Stimulated activated CD4-positive, alpha-beta T cell treated with anti-CD3 and anti-CD28 coated beads, TNF-alpha, amount 100 ng/mL, for 24 hours (primary cell): ENCODE data around the gene LRAT.
A peak's percentile ranks its signal among the peaks of the same experiment; 100 is the strongest.
"Not testable (repeated sequence)": the region's sequence is repeated elsewhere in the genome, so short reads cannot be mapped to it uniquely, and the experiment has no call there.

ENCODE experiments used
- DNase-seq, 3 experiments: peaks; one replicate each; pipeline ENCODE4 v3.0.0-alpha.2; 2020; ENCODE audit warnings: low read depth in 3 of 3

LRAT gene

DNA sequence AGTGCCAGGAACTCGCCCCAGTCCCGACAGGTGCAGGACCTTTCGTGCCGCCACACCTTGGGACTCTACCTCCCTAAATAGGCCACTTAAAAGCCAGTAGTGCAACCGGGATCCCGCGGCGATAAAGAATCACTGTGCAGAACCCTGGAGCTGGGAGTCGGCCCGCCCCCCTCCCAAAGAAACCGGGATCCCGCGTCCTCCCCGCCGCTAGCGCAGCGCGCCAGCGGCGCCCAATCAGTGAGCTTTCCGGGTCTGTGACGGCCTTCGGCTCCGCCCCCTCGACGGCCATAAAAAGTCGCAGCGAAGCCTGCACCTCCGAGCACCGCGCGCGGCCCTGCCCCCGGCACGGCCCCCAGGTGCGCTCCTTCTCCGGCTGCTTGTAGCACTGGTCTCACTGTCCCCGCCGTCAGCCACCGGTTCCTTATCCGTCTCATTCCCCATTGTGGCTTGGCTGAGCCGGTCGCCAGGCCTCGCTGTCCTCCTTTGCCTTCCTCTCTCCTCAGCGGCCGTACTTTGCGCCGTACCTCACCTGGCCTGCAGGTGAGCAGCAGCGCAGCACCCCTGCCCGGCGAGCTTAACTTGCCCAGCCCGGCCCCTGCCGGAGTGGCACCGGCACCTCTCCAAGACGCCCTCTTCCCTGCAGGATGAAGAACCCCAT, at the start of gene LRAT:
Gene LRAT (plus strand): TSS at position 318 of the 658 bp plus-strand sequence. CDS start 327 bp downstream, at position 645.
- DNase-seq = peak in 1 of 3 experiments; percentile 32

DNA sequence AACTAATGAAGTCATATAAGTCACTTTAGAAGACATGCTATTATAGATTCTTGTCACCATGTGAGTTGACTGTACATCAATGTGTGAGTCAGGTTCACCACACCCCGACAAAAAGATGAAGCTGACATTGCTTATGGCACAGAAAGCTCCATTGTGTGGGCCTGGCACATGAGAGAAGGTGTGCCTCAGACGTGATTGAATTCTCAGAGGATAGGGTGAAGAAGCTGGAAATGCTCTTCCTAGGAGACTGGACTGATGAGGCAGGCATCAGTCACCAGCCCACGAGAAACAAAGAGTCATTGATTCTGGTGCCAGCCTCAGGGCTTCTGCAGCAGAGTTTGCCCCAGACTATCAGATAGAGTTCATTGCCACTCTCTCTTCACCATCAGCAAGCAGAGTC, 35.9 kb upstream of the LRAT start:
- no peak for DNase-seq

DNA sequence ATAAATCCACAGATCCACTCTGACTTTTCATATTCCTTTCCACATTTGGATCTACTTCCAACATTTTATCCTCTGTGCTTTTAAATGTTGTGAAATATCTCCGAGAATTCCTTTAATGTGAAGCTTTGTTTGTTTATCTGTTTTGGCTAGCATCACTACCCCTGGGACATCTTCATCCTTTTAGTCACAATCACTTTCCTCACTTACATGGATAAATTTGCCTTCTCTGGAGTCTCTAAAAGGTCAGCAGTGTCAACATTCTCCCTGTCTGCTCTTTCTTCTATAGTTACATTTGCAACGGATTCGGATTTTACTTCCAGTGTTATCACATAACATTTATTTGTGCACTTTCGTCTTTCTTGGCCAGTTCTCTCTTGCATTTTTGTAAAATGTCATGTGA, 34.2 kb upstream of the LRAT start:
- no peak for DNase-seq

DNA sequence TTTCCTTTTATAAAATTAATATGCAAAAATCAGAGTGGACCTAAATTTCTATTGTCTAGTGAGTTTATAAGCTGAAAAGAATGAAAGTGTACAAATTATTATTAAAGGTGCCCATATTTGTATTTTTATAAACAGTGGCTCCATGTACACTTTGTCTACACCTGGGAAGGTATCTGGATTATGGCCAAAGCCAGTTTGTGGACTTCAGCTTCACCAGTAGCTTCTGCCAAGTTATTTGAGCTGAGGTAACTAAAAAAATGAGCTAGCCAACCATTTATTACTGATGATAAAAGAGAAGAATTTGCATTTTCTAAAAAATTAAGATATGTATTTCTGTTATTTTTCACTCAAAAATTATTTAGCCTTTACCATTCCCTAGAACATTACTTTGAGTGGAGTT, 32.3 kb upstream of the LRAT start:
- no peak for DNase-seq

DNA sequence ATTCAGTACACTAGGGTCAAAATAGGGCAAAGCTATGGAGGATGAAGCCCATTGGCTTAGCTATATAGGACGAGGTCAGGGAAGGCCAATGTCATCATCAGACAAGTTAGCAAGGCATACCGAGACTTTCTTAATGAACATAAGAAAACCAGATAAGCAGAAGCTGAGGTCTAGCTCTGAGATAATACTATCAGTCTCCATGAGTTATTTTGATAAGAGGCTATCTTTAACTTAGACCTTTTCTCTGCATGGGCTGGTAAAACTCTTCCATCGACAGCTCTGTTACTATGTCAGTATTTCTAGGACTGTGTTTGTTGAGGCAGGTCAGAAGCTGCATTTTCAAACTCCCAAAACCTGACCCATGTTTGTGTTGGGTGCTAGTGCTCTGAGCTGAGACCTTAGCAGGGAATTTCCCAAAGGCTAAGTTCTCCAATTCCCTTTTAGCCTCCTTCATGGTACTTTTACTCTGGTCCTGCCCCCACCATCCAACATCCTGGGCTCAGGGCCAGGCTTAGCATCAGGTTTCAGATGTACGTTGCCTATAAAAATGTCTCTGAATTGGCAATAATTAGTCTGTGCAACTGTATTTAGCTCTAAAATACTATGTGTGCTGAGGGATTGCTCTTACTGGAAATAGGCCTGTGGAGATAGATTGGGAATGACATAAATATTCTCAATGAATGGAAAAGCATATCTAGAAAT, 29.3 kb upstream of the LRAT start:
- DNase-seq = no peak

DNA sequence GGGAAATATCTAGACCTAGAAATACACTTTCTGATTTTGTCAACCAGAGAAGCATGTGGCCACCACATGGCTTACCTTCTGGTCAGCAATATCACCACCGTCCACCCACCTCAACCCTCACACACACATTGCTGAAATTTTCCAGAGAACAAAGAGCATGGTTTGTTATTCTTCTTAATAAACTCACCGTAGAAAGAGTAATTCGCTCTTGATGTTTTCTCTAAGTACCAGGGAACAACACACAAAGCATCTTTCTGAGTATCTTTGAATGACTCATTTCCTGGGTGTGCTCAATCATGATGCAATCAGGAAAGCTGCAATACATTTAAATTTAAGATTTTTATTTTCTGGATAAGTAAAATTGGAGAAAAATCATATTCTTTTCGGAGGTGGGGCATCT, 24.7 kb upstream of the LRAT start:
- no peak for DNase-seq

DNA sequence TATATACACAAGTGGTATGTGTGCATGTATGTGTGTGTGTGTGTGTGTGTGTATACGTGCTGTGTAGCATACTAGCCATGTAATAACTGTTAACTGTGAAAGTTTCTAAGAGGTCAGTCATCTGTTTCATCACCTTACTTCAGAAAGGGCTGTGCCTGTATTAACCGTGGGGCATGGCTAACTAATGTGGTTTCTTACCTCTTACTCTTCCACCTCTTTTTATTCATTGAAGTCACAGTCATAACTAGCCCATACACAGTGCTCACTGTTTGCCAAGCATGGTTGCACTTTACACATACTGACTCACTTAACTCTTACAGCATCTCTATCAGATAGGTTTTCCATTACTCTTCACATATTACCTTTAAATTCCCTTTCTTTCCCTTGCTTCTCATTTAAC, 23.7 kb upstream of the LRAT start:
- no peak for DNase-seq

DNA sequence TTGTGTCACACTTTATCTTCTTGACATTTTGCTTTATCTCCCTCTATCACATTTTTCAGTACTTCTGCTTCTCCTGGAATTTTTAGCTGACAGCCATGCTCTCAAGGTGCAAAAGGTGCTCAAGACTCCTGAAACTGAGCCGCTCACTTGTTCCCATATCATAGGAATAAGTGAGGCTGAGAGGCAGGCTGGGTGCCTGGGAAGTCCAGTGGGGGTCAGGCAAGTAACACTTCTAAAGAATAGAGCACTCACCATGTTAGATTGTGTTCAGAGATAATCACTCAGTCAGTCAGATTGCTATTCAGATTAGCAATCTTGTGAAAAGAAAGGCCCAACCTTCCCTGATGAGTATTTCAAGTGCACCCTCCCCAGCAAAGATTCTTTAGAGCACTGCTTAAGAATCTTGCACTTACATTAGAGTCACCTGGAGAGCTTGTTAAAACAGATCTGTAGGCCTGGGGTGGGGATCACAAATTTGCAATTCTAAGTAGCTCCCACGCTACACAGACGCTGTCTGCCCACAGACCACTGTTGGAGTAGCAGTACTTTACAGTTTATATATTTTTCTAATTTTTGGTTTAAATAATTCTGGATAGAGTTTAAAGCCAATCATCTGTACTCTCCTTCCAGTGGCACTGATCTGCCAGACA, 23.1 kb upstream of the LRAT start:
- no peak for DNase-seq

DNA sequence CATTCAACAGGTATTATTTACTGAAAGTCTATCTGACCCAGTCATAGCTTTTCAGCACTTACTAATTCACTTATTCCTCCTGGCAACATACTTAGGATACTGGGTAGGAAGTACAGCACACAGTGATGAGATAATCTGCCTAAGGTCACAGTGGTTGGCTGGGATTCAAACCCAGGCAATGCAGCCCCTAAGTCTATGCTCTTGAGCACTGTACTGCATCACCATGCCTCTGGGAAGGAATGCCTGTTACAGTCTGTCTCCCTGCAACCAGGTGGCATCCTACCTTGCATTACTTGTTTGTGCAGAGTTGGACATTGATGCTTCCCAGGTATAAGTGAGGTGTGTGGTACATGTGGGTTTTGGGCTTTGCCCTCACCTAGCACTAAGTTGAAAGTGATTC, 21.5 kb upstream of the LRAT start:
- DNase-seq = no peak

DNA sequence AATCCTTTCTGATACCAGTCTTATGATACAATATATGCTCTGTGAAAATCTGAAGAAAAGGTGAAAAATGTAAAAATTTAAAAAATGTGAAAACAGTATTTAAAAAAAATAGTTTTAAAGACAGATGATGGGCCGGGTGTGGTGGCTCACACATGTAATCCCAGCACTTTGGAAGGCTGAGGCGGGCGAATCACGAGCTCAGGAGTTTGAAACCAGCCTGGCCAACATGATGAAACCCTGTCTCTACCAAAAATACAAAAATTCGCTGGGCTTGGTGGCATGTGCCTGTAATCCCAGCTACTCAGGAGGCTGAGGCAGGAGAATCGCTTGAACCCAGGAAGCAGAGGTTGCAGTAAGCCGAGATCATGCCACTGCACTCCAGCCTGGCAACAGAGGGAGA, 20.2 kb upstream of the LRAT start:
- DNase-seq = not testable (repeated sequence)

DNA sequence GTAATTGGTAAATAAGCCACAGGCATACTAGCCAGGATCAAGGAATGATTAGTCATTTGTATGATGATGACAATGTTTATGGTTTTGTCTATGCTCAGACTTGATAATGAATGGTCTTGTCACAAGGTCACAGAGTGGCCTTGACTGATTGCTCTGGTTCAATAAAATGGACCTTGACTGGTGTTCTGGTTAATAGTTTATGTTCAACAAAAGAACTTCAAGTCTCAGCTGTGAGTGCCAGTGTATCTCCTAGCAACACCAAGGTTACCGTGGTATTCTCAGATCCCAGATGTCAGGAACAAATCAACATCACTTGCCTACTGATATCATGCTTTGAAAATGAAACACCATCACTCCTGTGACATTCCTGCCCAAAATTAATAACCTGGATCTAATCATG, 16.3 kb upstream of the LRAT start:
- DNase-seq = no peak

DNA sequence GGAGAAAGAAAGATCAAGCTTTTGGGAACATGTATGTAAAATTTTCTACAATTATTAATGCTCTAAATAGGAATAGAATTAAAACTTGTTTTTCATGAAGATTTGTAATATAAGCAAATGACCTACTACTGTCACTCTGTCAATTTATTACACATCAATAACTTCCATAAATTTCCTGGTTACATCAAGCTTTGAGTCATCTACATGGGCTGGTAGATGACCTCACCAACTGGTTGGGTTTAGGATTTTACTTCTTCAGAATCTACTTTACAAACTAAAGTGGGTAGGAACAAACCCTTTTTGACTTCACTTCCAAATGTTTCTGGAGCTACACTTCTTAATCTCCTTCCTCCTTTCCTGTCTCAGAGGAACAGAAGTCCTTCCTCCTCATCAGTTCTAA, 12.0 kb upstream of the LRAT start:
- DNase-seq = no peak

DNA sequence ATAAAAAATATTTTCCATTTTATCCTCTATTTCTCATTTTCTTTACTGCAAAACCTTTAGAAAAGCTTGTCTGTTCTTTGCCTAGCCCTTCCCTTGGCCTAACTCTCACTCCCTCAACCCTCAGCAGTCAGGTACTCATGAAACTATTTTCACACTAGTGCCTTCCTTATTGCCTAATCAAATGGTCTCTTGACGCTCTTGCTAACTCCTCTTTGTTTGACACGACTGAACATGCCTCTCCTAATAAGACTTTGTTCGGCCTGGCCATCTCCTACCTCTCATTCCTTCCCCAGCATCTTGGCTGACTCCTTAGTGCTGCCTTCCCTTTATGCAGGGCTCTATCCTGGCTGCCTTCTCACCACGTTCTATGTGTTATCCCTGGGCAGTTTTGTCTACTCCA, 11.1 kb upstream of the LRAT start:
- no peak for DNase-seq

DNA sequence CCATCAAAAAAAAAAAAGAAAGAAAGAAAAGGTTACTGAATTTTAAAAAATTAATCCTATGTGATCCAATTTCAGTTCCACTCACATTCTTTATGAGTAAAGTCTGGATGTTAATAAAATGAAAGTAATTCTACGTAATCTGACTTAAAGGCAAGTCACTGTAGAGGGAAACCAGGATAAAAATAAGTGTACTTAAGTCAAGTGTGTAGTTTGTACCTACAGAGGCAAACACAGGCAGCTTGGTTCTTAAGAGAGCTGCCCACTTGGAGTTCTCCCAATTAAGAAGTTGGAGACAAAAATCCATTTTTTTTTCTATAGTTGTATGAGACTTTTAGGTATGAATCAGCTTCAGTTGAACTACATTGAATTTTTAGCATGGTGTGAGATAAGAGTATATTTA, 7.0 kb upstream of the LRAT start:
- DNase-seq = no peak

DNA sequence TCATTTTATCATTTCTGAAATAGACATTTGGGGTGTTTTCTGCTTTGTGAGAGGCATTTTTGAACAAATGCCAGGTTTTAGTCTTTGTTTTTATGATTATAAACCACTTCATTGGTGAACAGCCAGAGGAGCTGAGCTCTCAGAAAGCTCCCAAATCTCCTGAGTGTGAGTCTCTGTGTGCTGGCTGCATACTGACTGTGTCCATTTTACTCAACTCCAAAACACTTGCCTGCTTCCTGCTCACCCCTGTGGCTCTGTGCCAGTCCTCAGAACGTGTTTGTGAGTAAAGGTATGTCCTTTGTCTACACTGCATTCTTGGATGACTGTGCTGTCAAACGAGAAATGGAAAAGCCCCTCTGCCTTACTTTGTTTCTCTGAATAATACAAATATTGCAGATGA, 5.4 kb upstream of the LRAT start:
- no peak for DNase-seq

DNA sequence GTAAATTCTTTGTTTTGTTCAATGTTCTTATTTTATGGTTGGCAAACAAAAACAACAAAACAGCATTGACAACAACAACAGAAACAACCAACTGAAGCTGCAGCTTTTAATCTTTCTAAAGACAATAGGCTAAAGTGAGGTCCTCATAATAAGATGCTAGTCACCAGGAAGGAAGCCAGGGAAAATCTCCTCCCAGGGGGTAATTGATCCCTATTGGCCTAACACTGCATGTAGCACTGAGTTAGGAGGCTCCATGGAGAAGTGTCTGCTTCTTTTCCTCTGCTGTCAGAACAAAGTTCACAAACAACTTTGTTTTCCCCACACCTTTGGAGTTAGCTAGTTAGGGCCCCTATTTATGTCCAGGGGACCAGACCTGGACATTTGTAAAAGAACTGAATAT, 4.7 kb upstream of the LRAT start:
- no peak for DNase-seq

DNA sequence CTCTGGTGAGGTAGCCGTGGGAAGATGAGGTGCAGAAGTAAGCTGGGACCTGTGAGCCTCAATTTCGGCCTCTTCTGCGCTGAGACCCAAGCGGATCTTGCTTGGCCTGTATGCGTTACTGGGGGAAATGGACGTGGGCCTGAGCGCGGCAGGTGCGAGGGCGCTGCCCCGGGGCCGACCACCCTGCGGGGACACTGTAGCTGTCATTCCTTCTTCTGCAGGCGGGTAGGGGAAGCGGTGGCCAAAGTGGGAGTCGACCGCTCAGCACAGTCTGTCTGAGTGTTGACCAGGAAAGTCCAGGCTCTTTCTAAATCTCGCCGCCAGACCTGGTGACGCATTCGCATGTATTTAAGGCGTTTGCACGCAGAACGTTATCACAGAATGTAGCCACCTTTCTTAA, 3.3 kb upstream of the LRAT start:
- no peak for DNase-seq

DNA sequence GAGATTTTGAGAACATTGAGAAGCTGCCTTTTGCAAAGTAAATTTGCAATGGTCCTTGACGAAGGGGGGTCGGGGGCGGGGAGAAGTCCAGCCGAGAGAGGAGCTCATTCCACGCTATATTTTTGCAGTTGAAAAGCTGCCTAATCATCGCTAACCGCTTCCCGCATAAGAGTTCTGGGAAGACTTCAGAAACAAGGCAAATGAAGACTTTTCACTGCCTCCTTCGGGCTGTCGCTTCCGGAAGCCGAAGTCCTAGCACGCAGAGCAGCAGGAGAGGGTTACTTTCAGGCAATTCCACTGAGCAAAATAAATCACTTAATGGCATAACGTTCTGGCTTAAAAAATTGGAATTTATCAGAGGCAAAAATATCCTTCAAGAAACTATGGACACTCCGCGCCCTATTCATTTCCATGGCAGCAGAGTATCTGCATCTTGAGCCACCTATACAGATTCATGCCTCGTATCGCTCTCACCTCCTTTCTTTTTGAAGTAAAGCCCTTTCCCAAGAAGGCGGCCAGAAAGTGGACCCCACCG, 2.6 kb upstream of the LRAT start:
- no peak for DNase-seq

DNA sequence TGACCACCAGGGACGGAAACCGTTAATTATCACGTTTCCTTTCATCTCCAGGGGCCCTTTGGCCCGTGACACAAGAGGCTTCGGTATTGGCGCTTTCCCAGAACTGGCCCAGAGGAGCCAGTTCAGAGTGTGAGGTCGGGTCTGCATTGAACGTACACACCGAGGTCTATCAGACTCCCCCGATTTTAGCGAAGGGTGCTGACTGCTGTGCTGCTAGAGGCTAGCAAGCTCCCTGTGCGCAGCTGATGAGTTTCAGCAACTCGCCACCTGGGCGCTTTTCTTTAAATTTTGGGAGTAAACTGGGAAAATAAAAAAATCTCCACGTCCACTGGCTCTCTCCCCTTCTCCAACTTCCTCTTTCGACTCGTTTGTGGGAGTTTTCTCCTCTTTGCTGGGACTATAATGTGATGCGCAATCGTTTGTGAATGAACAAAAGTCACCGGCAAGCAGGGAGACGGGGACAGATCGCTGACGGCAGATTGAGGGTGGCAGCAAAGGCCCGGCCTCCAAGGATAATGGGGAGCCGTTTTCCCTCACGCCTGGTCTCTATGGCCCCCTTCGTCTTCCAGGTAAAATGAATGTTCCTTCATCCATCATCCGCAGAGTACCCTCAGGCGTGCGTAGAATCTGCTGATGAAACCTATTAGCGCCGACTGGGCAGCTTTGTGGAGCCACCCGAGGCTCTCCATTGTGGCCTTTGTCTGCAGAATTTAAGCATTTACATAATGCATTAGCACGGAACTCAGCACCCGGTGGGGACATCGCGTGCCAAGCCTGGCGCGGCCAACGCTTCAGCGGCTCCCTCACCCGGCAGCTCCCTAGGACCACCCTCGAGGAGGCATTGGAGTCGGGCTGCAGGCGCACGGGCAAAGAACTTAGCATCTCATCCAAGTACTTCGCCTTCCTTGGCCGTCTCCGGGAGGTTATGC, 1.6 kb upstream of the LRAT start:
- no peak for DNase-seq

DNA sequence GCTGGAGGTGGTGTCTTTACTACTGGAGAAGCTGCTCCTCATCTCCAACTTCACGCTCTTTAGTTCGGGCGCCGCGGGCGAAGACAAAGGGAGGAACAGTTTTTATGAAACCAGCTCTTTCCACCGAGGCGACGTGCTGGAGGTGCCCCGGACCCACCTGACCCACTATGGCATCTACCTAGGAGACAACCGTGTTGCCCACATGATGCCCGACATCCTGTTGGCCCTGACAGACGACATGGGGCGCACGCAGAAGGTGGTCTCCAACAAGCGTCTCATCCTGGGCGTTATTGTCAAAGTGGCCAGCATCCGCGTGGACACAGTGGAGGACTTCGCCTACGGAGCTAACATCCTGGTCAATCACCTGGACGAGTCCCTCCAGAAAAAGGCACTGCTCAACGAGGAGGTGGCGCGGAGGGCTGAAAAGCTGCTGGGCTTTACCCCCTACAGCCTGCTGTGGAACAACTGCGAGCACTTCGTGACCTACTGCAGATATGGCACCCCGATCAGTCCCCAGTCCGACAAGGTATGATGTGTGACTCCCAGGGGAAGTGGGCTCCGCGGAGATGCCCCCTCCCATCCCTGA, 634 bp downstream of the LRAT start:
- DNase-seq = no peak

DNA sequence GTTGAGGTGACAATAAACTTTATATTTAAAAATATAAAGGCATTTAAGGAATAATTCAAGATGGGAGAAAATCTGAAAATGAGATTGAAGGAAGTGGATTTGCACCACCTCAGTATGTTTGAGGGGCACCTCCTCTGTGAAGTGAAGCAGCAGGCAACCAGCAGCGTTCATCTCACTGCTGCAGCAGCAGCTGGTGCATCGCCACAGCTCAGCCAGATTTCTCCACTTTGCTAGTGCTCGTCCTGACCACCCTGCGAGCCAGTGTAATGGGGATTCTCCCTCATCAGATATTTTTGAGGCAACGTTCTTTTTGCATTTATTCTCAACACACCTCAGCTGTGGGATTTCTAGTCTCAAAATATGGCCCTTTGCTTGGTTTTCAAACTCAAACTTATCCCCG, 13.9 kb downstream of the LRAT start:
- no peak for DNase-seq

DNA sequence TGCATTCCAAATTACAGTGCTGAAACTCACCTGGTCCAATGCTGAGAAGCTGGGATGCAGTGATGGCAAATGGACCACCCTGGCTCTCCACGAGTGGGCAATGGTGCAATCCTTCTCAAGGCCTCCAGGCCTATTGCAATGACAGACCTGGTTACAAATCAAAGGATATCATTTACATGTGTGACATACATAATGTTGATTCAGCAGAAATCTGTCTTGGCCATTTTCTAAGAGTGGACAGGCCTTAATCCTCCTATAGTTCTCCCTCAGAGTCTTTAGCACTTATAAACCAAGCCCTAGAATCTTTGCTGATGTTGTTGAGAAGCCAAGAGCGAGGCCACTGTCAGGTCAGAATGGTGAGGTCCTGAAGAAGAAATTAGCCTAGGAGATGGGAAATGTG, 17.1 kb downstream of the LRAT start:
- no peak for DNase-seq
